HG03558 (cell line): ENCODE data around the gene TLCD3B.
"Not testable (repeated sequence)": the region's sequence is repeated elsewhere in the genome, so short reads cannot be mapped to it uniquely, and the experiment has no call there.

ENCODE experiments used
- ATAC-seq: cut with Tn5 transposase; IDR thresholded peaks from one replicate; pipeline ENCODE4 v1.9.1; 2021; ENCODE audit warnings: moderate number of reproducible peaks; ENCODE audit not compliant: unreplicated experiment; ENCODE audit errors: extremely low read depth

Gene TLCD3B

GRCh38 chr16:30063278-30063892, 32.3 kb upstream of the TLCD3B start:
- ATAC-seq, result no peak

GRCh38 chr16:30060836-30061554, 29.9 kb upstream of the TLCD3B start:
- no peak for ATAC-seq

GRCh38 chr16:30060346-30060745, 29.3 kb upstream of the TLCD3B start:
- no peak for ATAC-seq

- no peak for ATAC-seq
Measured at GRCh38 chr16:30054959-30055553, 24.0 kb upstream of the TLCD3B start.

- no peak for ATAC-seq
Measured at GRCh38 chr16:30054451-30054850, 23.4 kb upstream of the TLCD3B start.

GRCh38 chr16:30053376-30054015, 22.4 kb upstream of the TLCD3B start:
- no peak for ATAC-seq

- ATAC-seq, result no peak
Measured at GRCh38 chr16:30052671-30053372, 21.8 kb upstream of the TLCD3B start.

- no peak for ATAC-seq
Measured at GRCh38 chr16:30051518-30051917, 20.4 kb upstream of the TLCD3B start.

GRCh38 chr16:30049871-30050270, 18.8 kb upstream of the TLCD3B start:
- no peak for ATAC-seq

GRCh38 chr16:30046588-30046987, 15.5 kb upstream of the TLCD3B start:
- ATAC-seq, result no peak

GRCh38 chr16:30046178-30046577, 15.1 kb upstream of the TLCD3B start:
- ATAC-seq, result no peak

- no peak for ATAC-seq
Measured at GRCh38 chr16:30041841-30042240, 10.8 kb upstream of the TLCD3B start.

GRCh38 chr16:30040690-30041089, 9.6 kb upstream of the TLCD3B start:
- not testable (repeated sequence) for ATAC-seq

GRCh38 chr16:30040221-30040620, 9.2 kb upstream of the TLCD3B start:
- ATAC-seq, result no peak

- no peak for ATAC-seq
Measured at GRCh38 chr16:30033270-30033669, 2.2 kb upstream of the TLCD3B start.

- no peak for ATAC-seq
Measured at GRCh38 chr16:30032083-30032819, 1.2 kb upstream of the TLCD3B start.

GRCh38 chr16:30031477-30031918, 427 bp upstream of the TLCD3B start:
- no peak for ATAC-seq

GRCh38 chr16:30030011-30030685, 923 bp downstream of the TLCD3B start:
- ATAC-seq, result no peak

GRCh38 chr16:30028438-30029076, 2.5 kb downstream of the TLCD3B start:
- ATAC-seq, result no peak
